Measurements from ENCODE around the gene BARHL1. TPM values are rescaled to one million over a fixed set of nuclear protein-coding genes. Genes with fewer than 3 reads are reported as not detected.

BARHL1 gene
- total and polyA plus RNA-seq, 7 donors: not detected

GRCh38 chr9:132587592-132587955 is 5.2 kb downstream of the BARHL1 start:
- TF ChIP-seq POLR2AphosphoS5 (IDR thresholded peaks at IDR 0.05) (no peak), CTCF (IDR thresholded peaks at IDR 0.05) (no peak), POLR2A (IDR thresholded peaks at IDR 0.05) (no peak), EP300 (IDR thresholded peaks at IDR 0.05) (no peak)
- H3K4me1 ChIP-seq: peaks cover 0 to 29% (median 19%) of the 10 kb centered on the region in 4 donors
- H3K4me3 ChIP-seq: no peak overlapping the region
- H3K27ac ChIP-seq: no peak overlapping the region
- intact Hi-C loops (cut with DNase I): no loop called here
- peaks cover 86 to 100% (median 99%) of the 10 kb centered on the region in 3 donors for H3K27me3 ChIP-seq
- no peaks in the 10 kb centered on the region for H3K9me3 ChIP-seq
- 17 to 25% methylated on average over 6 of the region's 6 CpGs for WGBS, 2 donors
- no peak for DNase-seq
- no peaks in the 10 kb centered on the region for H3K36me3 ChIP-seq

GRCh38 chr9:132588098-132588497 is 5.7 kb downstream of the BARHL1 start:
- intact Hi-C loops (cut with DNase I): no loop called here
- WGBS, 2 donors: 28 to 42% methylated on average over 12 of the region's 12 CpGs
- peaks cover 80 to 99% (median 94%) of the 10 kb centered on the region in 3 donors for H3K27me3 ChIP-seq
- DNase-seq: no peak
- H3K4me3 ChIP-seq: no peak overlapping the region
- H3K4me1 ChIP-seq: peaks cover 0 to 29% (median 19%) of the 10 kb centered on the region in 4 donors
- H3K36me3 ChIP-seq: peaks cover 0 to 1% (median 0%) of the 10 kb centered on the region in 4 donors
- TF ChIP-seq EP300 (IDR thresholded peaks at IDR 0.05) (no peak), POLR2A (IDR thresholded peaks at IDR 0.05) (no peak), POLR2AphosphoS5 (IDR thresholded peaks at IDR 0.05) (no peak), CTCF (IDR thresholded peaks at IDR 0.05) (no peak)
- H3K9me3 ChIP-seq: no peaks in the 10 kb centered on the region
- H3K27ac ChIP-seq: no peak overlapping the region

GRCh38 chr9:132588501-132589147 is 6.2 kb downstream of the BARHL1 start:
- Histone ChIP-seq H3K36me3 (peaks cover 0 to 7% (median 0%) of the 10 kb centered on the region in 4 donors), H3K4me3 (no peak overlapping the region), H3K4me1 (peaks cover 0 to 29% (median 19%) of the 10 kb centered on the region in 4 donors), H3K27me3 (peaks cover 75 to 98% (median 89%) of the 10 kb centered on the region in 3 donors), H3K27ac (no peak overlapping the region), H3K9me3 (no peaks in the 10 kb centered on the region)
- TF ChIP-seq POLR2A (IDR thresholded peaks at IDR 0.05): no peak
- TF ChIP-seq EP300 (IDR thresholded peaks at IDR 0.05): no peak
- no peak for TF ChIP-seq CTCF (IDR thresholded peaks at IDR 0.05)
- no peak for TF ChIP-seq POLR2AphosphoS5 (IDR thresholded peaks at IDR 0.05)
- WGBS, 2 donors: 8 to 10% methylated on average over 28 of the region's 28 CpGs
- intact Hi-C loops (cut with DNase I): no loop called here
- DNase-seq: no peak

GRCh38 chr9:132589148-132590036 is 7.0 kb downstream of the BARHL1 start:
- TF ChIP-seq POLR2AphosphoS5 (IDR thresholded peaks at IDR 0.05): no peak
- no peak for TF ChIP-seq CTCF (IDR thresholded peaks at IDR 0.05)
- no peak for TF ChIP-seq POLR2A (IDR thresholded peaks at IDR 0.05)
- no peak for TF ChIP-seq EP300 (IDR thresholded peaks at IDR 0.05)
- no peak overlapping the region for H3K27ac ChIP-seq

More at GRCh38 chr9:132589148-132590036, 7.0 kb downstream of the BARHL1 start:
- Histone ChIP-seq H3K36me3 (peaks cover 0 to 14% (median 2%) of the 10 kb centered on the region in 4 donors), H3K27me3 (peaks cover 67 to 90% (median 81%) of the 10 kb centered on the region in 3 donors), H3K4me1 (peaks cover 0 to 29% (median 19%) of the 10 kb centered on the region in 4 donors), H3K4me3 (no peak overlapping the region), H3K9me3 (no peaks in the 10 kb centered on the region)
- no peak for DNase-seq
- intact Hi-C loops (cut with DNase I): no loop called here
- WGBS, 2 donors: 3 to 4% methylated on average over 83 of the region's 83 CpGs
